KMS-11 (cell line): ENCODE results near the gene LRRC4C.
"Not testable (repeated sequence)": the region's sequence is repeated elsewhere in the genome, so short reads cannot be mapped to it uniquely, and the experiment has no call there.

Experiments
- H2AFZ ChIP-seq: fragments of 200-600 bp; sonication (generic); 2 replicates; pipeline ENCODE4 v1.6.1; 2016; ENCODE audit warnings: antibody characterized with exemption, mixed run types, low read depth
- H3K27ac ChIP-seq: fragments of 200-600 bp; sonication (generic); 2 replicates; pipeline ENCODE4 v1.6.1; 2016; ENCODE audit warnings: mild to moderate bottlenecking, mixed run types
- H3K27me3 ChIP-seq: fragments of 200-600 bp; sonication (generic); 2 replicates; pipeline ENCODE4 v1.6.1; 2017; ENCODE audit warnings: mild to moderate bottlenecking, low read depth, mixed run types, moderate library complexity; ENCODE audit not compliant: insufficient read depth
- H3K36me3 ChIP-seq: fragments of 200-600 bp; sonication (generic); 2 replicates; pipeline ENCODE4 v1.6.1; 2017; ENCODE audit warnings: mild to moderate bottlenecking, mixed run types; ENCODE audit not compliant: insufficient read depth
- H3K4me1 ChIP-seq: fragments of 200-600 bp; sonication (generic); 2 replicates; pipeline ENCODE4 v1.6.1; 2016; ENCODE audit warnings: mild to moderate bottlenecking, low read depth, mixed run types; ENCODE audit not compliant: poor library complexity, severe bottlenecking
- H3K4me2 ChIP-seq: fragments of 200-600 bp; sonication (generic); 2 replicates; pipeline ENCODE4 v1.7.0; 2016; ENCODE audit warnings: mild to moderate bottlenecking, mixed run types
- H3K4me3 ChIP-seq: fragments of 200-600 bp; sonication (generic); IDR thresholded peaks from 2 replicates; pipeline ENCODE4 v1.6.1; 2017; ENCODE audit warnings: low read depth, low read length, mixed read lengths; ENCODE audit not compliant: insufficient read depth
- H3K79me2 ChIP-seq: fragments of 200-600 bp; sonication (generic); 2 replicates; pipeline ENCODE4 v1.6.1; 2016; ENCODE audit warnings: low read depth, mixed run types; ENCODE audit not compliant: insufficient read depth
- H3K9ac ChIP-seq: fragments of 200-600 bp; sonication (generic); 2 replicates; pipeline ENCODE4 v1.6.1; 2016; ENCODE audit warnings: mild to moderate bottlenecking, mixed run types
- H4K20me1 ChIP-seq: fragments of 200-600 bp; sonication (generic); 2 replicates; pipeline ENCODE4 v1.6.1; 2016; ENCODE audit warnings: mild to moderate bottlenecking, mixed run types; ENCODE audit not compliant: insufficient read depth
- TF ChIP-seq, protein P1 (sequence below): fragments of 200-600 bp; sonication (generic); conservative IDR thresholded peaks from 2 replicates; pipeline ENCODE4 v1.6.1; 2017; ENCODE audit warnings: low read depth, mild to moderate bottlenecking, antibody characterized with exemption, low read length, moderate library complexity, mixed read lengths

The LRRC4C gene

DNA sequence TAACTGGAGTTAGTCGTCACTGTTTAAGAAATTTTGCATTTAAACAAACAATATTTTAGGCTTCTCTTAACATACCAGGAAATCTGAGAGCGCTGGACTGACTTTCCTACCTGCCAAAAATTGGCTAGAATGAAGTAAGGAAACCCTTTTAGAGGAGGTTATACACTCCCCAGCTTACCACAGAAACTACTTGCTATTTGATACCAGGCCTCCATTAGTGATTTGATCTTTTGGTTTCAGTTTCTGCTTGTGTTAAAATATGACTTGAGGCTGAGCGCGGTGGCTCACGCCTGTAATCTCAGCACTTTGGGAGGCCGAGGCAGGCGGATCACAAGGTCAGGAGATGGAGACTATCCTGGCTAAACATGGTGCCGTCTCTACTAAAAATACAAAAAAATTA lies 419.9 kb downstream of the LRRC4C start:
- TF ChIP-seq, protein P1, sequence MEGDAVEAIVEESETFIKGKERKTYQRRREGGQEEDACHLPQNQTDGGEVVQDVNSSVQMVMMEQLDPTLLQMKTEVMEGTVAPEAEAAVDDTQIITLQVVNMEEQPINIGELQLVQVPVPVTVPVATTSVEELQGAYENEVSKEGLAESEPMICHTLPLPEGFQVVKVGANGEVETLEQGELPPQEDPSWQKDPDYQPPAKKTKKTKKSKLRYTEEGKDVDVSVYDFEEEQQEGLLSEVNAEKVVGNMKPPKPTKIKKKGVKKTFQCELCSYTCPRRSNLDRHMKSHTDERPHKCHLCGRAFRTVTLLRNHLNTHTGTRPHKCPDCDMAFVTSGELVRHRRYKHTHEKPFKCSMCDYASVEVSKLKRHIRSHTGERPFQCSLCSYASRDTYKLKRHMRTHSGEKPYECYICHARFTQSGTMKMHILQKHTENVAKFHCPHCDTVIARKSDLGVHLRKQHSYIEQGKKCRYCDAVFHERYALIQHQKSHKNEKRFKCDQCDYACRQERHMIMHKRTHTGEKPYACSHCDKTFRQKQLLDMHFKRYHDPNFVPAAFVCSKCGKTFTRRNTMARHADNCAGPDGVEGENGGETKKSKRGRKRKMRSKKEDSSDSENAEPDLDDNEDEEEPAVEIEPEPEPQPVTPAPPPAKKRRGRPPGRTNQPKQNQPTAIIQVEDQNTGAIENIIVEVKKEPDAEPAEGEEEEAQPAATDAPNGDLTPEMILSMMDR, result no peak
- Histone ChIP-seq H4K20me1 (no peaks in the 10 kb centered on the region), H3K27me3 (no peaks in the 10 kb centered on the region), H3K4me3 (no peak overlapping the region), H3K36me3 (no peaks in the 10 kb centered on the region), H3K27ac (no peak overlapping the region), H3K4me1 (peaks cover 17% of the 10 kb centered on the region), H3K4me2 (no peak overlapping the region), H3K9ac (no peak overlapping the region), H2AFZ (no peak overlapping the region), H3K79me2 (no peaks in the 10 kb centered on the region)

DNA sequence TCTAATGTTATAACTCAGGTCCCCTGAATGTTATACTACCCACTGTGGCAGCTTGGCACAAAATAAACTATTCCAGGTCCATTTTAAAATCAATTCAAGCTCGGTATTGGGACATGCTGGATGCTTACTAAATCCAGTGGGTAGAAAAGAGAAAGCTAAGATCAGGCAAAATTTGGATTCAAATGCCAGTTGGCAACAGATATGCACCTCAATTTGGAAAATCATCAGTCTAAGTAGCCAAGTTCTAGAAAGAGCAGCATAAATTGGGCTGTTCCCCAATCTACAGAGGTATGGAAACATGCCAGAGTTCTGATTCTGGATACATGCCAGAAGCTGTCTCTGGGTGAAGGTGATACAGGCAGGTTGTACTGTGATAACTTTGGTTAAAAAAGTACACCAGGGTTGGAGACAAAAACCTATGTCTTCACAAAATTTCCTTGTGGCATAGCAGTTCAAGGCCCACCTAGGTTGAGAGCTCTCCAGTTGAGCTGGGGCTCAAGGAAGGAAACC lies 427.8 kb downstream of the LRRC4C start:
- H3K36me3 ChIP-seq, result no peaks in the 10 kb centered on the region
- H3K4me3 ChIP-seq, result no peak overlapping the region
- H3K4me2 ChIP-seq, result no peak overlapping the region
- no peak overlapping the region for H3K9ac ChIP-seq
- TF ChIP-seq, protein P1, result no peak
- H3K27me3 ChIP-seq, result no peaks in the 10 kb centered on the region
- no peak overlapping the region for H3K27ac ChIP-seq
- H3K79me2 ChIP-seq, result no peaks in the 10 kb centered on the region
- no peaks in the 10 kb centered on the region for H4K20me1 ChIP-seq
- H2AFZ ChIP-seq, result no peak overlapping the region
- no peaks in the 10 kb centered on the region for H3K4me1 ChIP-seq

DNA sequence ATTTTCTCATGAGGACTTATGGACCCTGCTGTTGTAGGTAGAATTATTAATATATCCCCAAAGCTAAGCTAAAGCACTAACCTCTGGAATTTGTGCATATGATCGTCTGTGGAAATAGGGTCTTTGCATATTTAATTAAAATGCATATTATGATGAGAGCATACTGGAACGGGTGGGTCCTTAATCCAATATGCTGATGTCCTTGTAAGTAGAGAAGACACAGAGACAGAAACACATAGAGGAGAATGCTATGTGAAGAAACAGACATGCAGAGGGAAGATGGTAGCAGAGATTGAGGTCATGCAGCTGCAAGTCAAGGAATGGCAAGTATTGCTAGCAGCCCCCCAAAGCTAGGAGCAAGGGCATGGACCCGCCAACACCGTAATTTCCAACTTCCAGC lies 439.2 kb downstream of the LRRC4C start:
- Histone ChIP-seq H3K4me2 (no peak overlapping the region), H4K20me1 (no peaks in the 10 kb centered on the region), H3K36me3 (no peaks in the 10 kb centered on the region), H3K9ac (no peak overlapping the region), H3K79me2 (no peaks in the 10 kb centered on the region), H2AFZ (no peak overlapping the region), H3K4me3 (no peak overlapping the region), H3K27ac (no peak overlapping the region), H3K4me1 (no peaks in the 10 kb centered on the region), H3K27me3 (no peaks in the 10 kb centered on the region)
- TF ChIP-seq, protein P1, result no peak

DNA sequence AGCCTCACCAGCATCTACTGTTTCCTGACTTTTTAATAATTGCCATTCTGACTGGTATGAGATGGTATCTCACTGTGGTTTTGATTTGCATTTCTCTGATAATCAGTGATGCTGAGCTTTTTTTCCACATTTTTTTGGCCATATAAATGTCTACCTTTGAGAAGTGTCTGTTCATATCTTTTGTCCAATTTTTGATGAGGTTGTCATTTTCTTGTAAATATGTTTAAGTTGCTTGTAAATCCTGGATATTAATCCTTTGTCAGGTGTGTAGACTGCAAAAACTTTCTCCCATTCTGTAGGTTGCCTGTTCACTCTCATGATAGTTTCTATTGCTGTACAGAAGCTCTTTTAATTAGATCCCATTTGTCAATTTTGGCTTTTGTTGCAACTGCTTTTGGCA lies 439.8 kb downstream of the LRRC4C start:
- H3K4me3 ChIP-seq, H3K27ac ChIP-seq, H3K36me3 ChIP-seq, H3K4me2 ChIP-seq, H3K79me2 ChIP-seq, H3K4me1 ChIP-seq, H3K27me3 ChIP-seq, H3K9ac ChIP-seq, H4K20me1 ChIP-seq, H2AFZ ChIP-seq: not testable (repeated sequence)

DNA sequence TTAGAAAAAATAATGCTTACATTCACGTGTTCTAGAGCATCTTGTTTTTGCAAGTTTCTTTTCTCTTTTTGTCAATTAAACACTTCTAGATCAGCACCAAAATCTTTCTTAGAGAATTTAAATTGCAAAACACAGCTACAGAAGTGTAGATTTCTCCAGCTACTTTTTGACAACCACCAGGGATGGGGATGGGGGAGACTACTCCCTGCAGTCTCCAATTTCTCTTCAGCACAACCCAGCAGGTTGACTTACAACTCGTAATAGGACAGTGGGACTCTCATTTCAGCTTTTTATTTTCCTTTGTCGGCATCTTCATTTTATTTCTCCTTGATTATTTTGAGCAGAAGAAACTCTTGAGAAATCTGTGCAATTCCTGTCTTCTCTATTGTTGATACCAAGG lies 441.2 kb downstream of the LRRC4C start:
- no peak overlapping the region for H2AFZ ChIP-seq
- TF ChIP-seq, protein P1, result no peak
- H3K4me2 ChIP-seq, result no peak overlapping the region

More for the DNA sequence above, 441.2 kb downstream of the LRRC4C start:
- no peak overlapping the region for H3K9ac ChIP-seq
- no peaks in the 10 kb centered on the region for H3K79me2 ChIP-seq
- H3K4me3 ChIP-seq, result no peak overlapping the region
- H3K4me1 ChIP-seq, result no peaks in the 10 kb centered on the region
- no peaks in the 10 kb centered on the region for H4K20me1 ChIP-seq
- no peaks in the 10 kb centered on the region for H3K36me3 ChIP-seq
- no peak overlapping the region for H3K27ac ChIP-seq
- no peaks in the 10 kb centered on the region for H3K27me3 ChIP-seq
